Stimulated activated CD8-positive, alpha-beta memory T cell treated with anti-CD3 and anti-CD28 coated beads, Interleukin-15, amount 100 ng/mL, for 1 hour (primary cell): ENCODE results near the gene GABRG1.

Experiments used
- DNase-seq: peaks from one replicate; pipeline ENCODE4 v3.0.0-alpha.2; 2020; ENCODE audit warnings: low read depth

GABRG1 gene

GRCh38 chr4:46123913-46124755, at the start of gene GABRG1:
Gene GABRG1 (minus strand): TSS chr4:46124054. CDS start chr4:46123913, 141 bp downstream.
- DNase-seq: no peak

- DNase-seq: no peak
These were observed 23.1 kb upstream of the GABRG1 start for GRCh38 chr4:46146993-46147392.

GRCh38 chr4:46131498-46132057, 7.7 kb upstream of the GABRG1 start:
- DNase-seq: no peak

GRCh38 chr4:46124773-46125413, 1.0 kb upstream of the GABRG1 start:
- DNase-seq: no peak

- no peak for DNase-seq
These were observed 42.2 kb downstream of the GABRG1 start for GRCh38 chr4:46081674-46082073.

- DNase-seq: no peak
These were observed 42.6 kb downstream of the GABRG1 start for GRCh38 chr4:46081248-46081647.

- DNase-seq: no peak
These were observed 50.1 kb downstream of the GABRG1 start for GRCh38 chr4:46073778-46074177.

GRCh38 chr4:46051392-46051791, 72.5 kb downstream of the GABRG1 start:
- no peak for DNase-seq

GRCh38 chr4:46032056-46032455, 91.8 kb downstream of the GABRG1 start:
- DNase-seq: no peak

- DNase-seq: no peak
These were observed 107.5 kb downstream of the GABRG1 start for GRCh38 chr4:46016306-46016705.

- no peak for DNase-seq
These were observed 131.1 kb downstream of the GABRG1 start for GRCh38 chr4:45992728-45993127.

- no peak for DNase-seq
These were observed 134.1 kb downstream of the GABRG1 start for GRCh38 chr4:45989775-45990174.

- no peak for DNase-seq
These were observed 136.0 kb downstream of the GABRG1 start for GRCh38 chr4:45987858-45988257.
